Neural crest cell (in vitro differentiated cells): ENCODE data around the gene TMEM151A. TPM values are rescaled to one million over a fixed set of nuclear protein-coding genes. Genes with fewer than 3 reads are reported as not detected.

ENCODE experiments used
- DNase-seq: peaks from one replicate; pipeline ENCODE4 v3.0.0; 2021; ENCODE audit warnings: low read depth, mixed read lengths, low spot score
- H3K27ac Mint-ChIP-seq: one replicate; pipeline ENCODE4 v1.8.0; 2021; ENCODE audit warnings: mild to moderate bottlenecking, mixed read lengths; ENCODE audit not compliant: unreplicated experiment
- H3K27me3 Mint-ChIP-seq: 2 replicates; pipeline ENCODE4 v1.8.0; 2021; ENCODE audit warnings: low read depth, mild to moderate bottlenecking, mixed read lengths
- H3K36me3 Mint-ChIP-seq: 2 replicates; pipeline ENCODE4 v1.8.0; 2021; ENCODE audit warnings: low read depth, mild to moderate bottlenecking, mixed read lengths
- H3K4me1 Mint-ChIP-seq: 2 replicates; pipeline ENCODE4 v1.8.0; 2021; ENCODE audit warnings: mixed read lengths
- H3K4me3 Mint-ChIP-seq: one replicate; pipeline ENCODE4 v1.8.0; 2021; ENCODE audit warnings: mild to moderate bottlenecking, mixed read lengths
- H3K9me3 Mint-ChIP-seq: 2 replicates; pipeline ENCODE4 v1.8.0; 2021; ENCODE audit warnings: mixed read lengths
- CTCF ChIP-seq: fragments of 200-600 bp; sonication (generic); conservative IDR thresholded peaks from 2 replicates; pipeline ENCODE4 v1.5.0; 2021; ENCODE audit warnings: antibody characterized with exemption, mild to moderate bottlenecking
- total RNA-seq: library from RNA; stranded (reverse); gene quantifications from 2 replicates; pipeline ENCODE4 v1.2.1, GENCODE V29; 2021

Gene TMEM151A
- total RNA-seq, 1 donor from 2014 or later = 1.0 TPM

DNA sequence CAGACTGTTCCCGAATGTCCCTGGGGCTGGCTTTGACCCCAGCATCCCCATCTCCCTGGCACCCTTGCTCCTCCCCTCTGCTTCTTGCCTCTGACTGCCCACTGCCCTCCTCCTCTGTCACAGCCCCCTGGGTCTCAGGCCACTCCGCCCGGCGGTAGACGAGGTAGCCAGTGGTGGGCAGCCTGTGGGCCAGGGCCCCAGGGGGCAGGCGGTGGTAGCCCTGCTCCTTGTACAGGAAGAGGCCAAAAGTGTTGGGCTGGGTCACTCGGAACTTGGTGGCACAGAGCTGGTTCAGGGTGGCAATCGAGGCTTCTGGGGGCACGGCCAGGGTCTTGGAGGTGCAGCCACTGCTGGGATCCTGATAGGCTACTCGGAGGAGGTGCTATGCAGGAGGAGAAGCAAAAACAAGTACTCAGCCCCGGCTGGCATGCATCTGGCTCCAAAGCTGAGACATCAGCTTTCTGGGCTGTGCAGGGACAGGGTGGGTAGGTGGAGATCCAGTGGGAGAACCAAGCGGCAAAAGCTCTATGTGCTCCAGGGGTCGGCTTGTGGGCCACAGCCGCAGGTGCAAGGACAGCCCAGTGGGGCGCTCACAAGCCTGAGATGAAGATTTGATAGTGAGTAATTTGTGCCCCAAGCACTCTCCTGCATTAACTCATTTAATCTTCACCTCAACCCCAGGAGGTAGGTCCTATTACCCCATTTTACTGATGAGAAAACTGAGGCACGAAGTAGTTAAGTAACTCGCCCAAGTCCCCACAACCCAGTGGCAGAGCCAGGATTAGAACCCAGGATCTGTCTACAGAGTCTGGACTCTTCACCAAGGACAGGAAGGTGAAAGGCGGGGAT lies 40.9 kb downstream of the TMEM151A start:
- no peaks in the 10 kb centered on the region for H3K27me3 Mint-ChIP-seq
- DNase-seq = no peak
- no peaks in the 10 kb centered on the region for H3K9me3 Mint-ChIP-seq
- TF ChIP-seq CTCF = no peak
- H3K4me3 Mint-ChIP-seq = no peak overlapping the region
- peaks cover 32% of the 10 kb centered on the region for H3K4me1 Mint-ChIP-seq
- H3K36me3 Mint-ChIP-seq = no peaks in the 10 kb centered on the region
- H3K27ac Mint-ChIP-seq = no peak overlapping the region

DNA sequence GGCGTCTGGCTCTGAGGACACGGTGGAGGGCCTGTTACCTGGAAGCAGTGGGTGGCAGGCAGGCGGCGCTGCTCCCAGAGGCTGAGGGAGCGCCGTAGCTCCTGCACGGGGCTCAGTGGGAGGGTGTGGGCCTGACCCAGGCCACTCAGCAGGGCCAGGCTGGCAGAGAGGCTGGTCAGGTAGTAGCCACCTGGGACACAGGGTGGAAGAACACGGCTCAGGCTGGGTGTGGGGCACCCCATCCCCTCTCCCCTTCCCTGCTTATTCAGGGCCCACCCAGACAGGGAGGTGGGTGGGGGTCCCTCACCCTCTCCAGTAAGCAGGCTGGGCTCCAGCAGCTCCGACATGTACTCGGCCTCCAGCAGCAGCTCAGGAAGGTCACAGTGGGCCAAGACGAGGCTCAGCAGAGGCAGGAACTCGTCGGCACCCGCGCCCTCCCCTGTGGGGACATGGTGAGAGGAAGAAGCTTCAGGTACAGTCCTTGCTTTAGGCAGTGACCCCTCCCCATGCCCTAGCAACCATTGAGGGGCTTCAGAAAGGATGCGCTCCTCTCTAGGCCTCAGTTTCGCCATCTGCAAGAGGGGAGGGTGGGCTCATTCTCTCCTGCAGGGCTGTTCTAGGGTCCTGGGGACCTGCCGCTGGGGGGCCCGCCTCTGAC lies 41.7 kb downstream of the TMEM151A start:
- no peak for DNase-seq
- no peak for TF ChIP-seq CTCF
- Mint-ChIP-seq H3K27ac (no peak overlapping the region), H3K4me3 (no peak overlapping the region), H3K36me3 (no peaks in the 10 kb centered on the region), H3K27me3 (no peaks in the 10 kb centered on the region), H3K9me3 (no peaks in the 10 kb centered on the region), H3K4me1 (peaks cover 27% of the 10 kb centered on the region)

- Mint-ChIP-seq H3K27me3 (no peaks in the 10 kb centered on the region), H3K4me1 (peaks cover 20% of the 10 kb centered on the region), H3K27ac (no peak overlapping the region), H3K9me3 (no peaks in the 10 kb centered on the region), H3K4me3 (no peak overlapping the region), H3K36me3 (no peaks in the 10 kb centered on the region)
- no peak for DNase-seq
- no peak for TF ChIP-seq CTCF
These were observed 42.4 kb downstream of the TMEM151A start for GRCh38 chr11:66333896-66334604.

DNA sequence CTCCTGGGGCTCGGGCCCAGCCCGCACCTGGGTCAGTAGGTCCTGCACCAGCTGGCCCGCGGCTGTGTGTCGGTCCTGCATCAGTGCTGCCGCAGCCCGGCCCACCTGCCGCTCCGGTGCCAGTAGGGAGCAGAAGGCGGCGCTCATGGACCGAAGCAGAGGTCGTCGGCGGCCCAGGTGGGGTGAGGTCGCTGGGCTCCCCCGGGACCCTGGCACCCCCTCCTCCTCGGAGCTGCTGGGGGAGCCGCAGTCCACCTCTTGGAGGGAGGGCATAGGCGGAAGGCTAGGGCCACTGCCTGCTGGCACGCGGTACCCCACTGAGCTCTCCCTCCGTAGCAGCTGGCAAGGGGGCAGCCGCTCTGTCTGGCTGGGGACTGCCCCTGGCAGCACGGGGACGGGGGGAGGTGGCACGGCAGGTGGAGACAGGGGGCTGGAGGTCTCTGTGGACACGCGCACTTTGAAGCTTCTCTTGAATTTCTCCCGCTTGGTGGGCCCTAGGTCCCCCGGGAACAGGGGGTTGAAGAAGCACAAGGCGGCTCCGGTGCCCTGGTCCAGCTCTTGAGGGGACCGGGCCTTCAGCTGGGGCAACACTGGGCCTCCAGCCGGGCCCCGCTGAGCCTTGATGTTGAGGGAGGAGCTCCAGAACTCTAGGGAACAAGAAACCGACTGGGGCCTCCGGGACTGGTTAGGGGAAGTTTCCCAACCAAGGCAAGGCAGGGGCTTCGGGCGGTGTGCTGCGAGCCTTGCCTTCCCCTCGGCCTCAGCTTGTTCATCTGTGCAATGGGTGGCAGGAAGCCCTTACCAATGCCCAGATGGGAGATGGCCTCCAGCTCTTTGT lies 43.1 kb downstream of the TMEM151A start:
- H3K36me3 Mint-ChIP-seq = no peaks in the 10 kb centered on the region
- DNase-seq = no peak
- H3K4me3 Mint-ChIP-seq = no peak overlapping the region

More for the DNA sequence above, 43.1 kb downstream of the TMEM151A start:
- H3K9me3 Mint-ChIP-seq = no peaks in the 10 kb centered on the region
- H3K4me1 Mint-ChIP-seq = peaks cover 20% of the 10 kb centered on the region
- no peaks in the 10 kb centered on the region for H3K27me3 Mint-ChIP-seq
- no peak overlapping the region for H3K27ac Mint-ChIP-seq
- TF ChIP-seq CTCF = no peak
